ENCODE measurements around the gene METTL23.
"Not testable (repeated sequence)": the region's sequence is repeated elsewhere in the genome, so short reads cannot be mapped to it uniquely, and the experiment has no call there.

Gene METTL23

DNA sequence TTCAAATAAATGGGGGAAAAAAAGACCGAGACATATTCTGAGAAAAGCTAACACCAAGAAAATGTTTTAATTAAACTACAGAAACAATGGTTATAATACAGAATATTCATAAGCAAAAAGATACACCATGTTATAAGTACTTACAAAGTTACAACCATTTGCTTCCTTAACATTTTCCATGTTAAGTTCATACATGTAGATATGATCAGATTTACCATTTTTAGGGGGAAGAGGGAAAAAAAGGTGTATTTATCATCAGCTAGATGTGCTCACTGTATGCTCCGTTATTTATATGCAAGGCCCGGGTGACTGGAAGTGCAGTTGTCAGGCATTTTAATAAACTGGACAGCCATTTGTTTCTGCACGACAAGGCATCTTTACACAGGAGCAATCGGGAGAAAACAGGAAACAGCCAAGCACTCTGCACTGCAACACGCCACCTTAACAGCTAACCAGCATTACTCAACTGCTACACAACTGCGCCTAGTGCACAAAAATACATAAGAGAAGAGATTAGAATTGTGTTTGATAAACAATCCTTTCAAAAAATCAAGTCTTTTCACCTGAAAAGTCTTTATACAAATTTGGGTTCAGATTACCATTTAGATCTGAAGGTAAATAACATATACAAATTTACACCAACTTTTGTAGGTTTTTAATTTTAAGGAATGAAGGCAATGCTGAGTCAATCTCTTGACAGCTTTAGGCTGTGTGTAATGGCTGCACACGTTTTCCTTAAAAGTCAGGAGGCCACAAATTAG lies 7.6 kb downstream of the METTL23 start:
- DNase-seq (ENCODE audit: low spot score): peak; percentile 37

DNA sequence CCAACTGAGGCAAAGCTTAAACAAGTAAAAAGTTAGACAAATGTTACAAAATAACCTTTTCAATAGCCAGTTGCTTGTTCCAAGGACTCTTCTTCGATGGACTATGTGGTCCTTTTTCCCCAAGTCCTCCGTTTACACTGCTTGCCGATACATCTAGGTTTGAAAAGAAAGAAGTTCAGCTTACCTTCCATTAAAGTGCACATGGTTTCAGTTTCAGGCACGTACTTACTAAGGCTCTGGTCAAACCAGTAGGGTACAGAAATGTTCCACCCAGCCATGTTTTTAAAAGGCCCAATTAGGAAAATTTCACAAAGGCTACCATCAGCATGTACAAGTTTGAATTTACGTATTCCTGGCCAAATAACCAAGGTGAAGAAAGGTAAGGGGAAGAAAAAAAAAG lies 8.4 kb downstream of the METTL23 start:
- peak; percentile 32 for DNase-seq (ENCODE audit: low spot score)

DNA sequence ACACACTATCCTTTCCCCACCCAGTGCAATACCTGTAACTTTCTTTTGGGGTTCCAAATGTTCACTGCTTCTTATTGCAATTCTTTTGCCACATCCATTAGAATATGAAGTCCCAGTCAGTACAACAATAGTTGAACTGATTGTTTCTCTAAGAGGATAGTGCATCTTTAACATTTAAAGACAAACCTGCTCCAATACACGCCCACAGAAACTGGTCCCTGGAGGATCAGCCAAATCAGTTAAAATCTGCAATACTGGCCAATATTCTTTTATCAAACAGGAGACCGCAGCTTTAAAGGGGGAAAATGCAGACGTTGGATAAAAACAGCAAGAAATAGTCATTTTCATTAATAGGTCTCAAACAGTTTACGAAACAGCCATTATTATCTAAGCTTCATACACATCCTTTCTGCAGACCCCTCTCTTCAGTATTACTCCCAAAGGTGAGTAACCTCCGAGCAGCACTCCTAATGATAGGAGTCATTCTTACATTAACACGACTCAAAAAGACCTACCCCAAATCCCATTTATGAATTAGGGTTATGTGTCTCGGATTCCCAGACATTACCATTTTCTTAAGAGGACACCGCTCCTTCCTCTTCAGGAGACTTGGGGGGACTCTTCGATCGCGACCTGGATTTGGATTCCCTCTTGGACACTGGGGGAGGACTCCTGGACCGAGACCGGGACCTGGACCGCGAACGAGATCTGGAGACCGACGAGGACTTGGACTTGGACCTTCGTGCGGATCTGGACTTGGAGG lies 9.1 kb downstream of the METTL23 start:
- no peak for DNase-seq (ENCODE audit: low spot score)

DNA sequence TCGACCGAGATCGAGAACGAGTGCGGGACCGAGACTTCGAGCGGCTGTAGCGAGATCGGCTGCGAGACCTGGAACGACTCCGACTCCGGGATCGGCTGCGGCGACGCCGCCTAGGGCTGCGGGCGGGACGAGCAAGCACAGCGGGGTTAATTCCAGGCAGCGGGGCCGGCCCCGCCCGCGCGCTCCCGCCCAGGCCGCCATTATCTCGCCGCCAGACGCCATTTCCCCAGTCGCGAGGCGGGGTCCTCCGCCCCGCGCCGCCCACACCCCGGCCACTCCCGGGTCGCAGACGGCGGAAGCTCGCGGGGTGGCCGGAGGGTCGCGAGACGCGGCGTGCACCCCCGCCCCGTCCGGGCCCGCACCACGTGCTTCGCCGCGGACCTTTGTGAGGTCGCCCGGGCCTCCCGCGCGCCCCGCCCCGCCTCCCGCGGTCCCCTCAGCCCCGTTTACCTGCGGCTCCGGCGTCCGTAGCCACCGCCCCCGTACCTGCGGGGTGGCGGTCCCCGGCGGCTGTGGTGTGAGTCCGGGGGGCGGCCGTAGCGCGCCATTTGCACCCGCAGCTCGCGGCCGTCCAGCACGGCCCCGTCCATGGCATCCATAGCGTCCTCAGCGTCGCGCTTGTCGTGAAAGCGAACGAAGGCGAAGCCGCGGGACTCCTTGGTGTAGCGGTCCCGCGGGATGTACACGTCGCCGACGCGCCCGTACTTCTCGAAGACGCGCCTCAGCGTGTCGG lies 9.9 kb downstream of the METTL23 start:
- DNase-seq (ENCODE audit: low spot score): peak; percentile 71

DNA sequence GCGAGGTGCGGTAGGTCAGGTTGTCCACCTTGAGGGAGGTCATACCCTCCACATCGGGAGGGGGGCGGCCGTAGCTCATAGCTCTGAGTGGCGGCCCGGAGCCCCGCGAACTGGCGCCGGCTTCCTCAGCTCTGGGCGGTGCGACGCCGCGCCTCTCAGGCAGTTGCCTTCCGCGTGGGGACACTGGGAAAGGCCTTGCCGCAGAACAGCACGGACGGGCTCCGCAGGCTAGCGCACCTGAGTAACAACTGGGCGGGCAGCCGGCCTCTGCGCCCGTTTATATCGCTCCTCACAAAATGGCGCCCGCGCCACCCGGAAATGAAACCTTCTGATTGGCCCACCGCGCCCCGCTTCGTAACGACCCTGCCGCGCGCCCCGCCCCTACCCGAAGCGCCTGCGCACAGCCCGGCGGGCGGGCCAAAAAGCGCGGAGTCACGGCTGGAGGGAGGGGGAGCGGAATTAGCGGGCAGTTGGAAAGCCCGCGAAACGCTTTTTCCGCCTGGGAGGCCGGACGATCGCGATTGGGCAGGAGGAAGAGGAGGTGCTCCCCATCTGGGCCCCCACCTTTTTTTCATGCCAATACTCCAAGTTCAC lies 10.5 kb downstream of the METTL23 start, which contains the start of gene SRSF2:
TSS of gene SRSF2 (minus strand) at position 250 of the 594 bp plus-strand sequence. CDS start at position 79, 171 bp downstream.
- peak; percentile 99 for DNase-seq (ENCODE audit: low spot score)

DNA sequence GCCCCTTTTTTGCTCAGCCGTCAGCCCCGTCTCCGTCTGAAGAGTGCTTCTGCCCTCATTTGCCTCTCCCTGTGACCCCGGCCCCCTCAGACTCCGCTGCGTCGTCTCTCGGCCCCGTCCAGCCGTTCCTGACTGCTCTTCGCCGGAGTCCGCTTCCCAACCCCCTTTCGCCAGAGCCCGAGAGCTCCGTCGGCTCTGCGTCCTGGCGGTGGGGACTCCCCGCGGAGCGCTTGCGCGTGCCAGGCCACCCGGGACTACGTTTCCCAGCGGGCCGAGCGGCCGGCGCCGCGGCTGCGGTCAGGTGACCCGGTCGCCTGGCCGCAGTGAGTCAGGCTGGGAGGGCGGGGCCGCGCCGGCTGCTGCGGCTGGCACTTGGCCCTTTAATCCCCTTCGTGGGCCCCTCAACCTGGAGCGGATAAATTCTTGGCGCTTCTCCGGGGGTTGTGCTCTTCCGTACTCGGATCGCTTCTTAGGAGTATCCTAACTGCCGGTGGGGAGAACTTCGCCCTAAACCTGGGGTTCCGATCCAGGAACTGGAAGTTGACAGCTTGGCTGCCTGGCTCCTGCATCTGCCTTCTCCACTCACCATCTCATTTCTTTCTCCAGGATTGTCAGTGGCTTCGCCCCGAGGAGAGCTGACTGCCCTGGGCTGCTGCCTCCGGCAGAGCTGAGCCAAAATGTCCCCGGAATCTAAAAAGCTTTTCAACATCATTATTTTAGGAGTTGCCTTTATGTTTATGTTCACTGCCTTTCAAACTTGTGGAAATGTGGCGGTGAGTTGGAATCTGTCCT lies 11.2 kb downstream of the METTL23 start, which contains the start of gene MFSD11:
TSS of gene MFSD11 (plus strand) at position 444 of the 792 bp plus-strand sequence. CDS start at position 678, 234 bp downstream.
- peak; percentile 92 for DNase-seq (ENCODE audit: low spot score)

DNA sequence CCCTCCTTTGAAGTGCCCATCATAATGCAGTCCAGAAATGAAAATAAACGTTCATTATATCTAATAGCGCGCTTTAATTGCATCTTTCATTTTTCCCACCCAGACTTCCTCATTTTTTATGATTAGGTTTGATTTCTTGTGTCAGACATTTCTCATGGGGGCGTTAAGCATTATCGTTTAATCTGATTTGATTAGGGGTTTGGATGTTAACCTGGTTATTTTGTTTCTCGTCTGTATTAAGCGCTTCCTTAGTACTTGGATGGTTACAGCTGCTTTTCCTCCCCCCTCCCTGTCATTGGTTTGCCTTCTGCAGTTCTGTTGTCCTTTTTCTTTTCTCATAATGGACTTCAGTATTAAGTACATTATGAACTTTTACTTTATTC lies 11.8 kb downstream of the METTL23 start:
- no peak for DNase-seq (ENCODE audit: low spot score)

DNA sequence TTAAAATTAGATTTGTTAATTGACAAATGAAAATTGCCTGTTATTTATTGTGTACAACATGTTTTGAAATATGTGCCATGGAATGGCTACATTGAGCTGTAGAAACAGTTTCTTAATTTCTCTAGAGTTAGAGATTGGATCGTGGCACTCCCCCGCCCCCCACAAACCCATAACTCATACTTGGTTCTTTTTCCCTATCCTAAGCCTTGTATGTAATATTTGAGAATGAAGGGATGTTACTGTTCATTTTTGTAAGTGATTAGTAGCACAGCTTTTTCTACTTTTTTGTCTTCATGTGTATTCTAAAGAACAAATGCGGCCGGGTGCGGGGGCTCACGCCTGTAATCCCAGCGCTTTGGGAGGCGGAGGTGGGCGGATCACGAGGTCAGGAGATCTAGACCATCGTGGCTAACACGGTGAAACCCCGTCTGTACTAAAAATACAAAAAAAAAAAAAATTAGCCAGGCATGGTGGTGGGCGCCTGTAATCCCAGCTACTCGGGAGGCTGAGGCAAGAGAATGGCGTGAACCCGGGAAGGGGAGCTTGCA lies 13.0 kb downstream of the METTL23 start:
- not testable (repeated sequence) for DNase-seq (ENCODE audit: low spot score)

DNA sequence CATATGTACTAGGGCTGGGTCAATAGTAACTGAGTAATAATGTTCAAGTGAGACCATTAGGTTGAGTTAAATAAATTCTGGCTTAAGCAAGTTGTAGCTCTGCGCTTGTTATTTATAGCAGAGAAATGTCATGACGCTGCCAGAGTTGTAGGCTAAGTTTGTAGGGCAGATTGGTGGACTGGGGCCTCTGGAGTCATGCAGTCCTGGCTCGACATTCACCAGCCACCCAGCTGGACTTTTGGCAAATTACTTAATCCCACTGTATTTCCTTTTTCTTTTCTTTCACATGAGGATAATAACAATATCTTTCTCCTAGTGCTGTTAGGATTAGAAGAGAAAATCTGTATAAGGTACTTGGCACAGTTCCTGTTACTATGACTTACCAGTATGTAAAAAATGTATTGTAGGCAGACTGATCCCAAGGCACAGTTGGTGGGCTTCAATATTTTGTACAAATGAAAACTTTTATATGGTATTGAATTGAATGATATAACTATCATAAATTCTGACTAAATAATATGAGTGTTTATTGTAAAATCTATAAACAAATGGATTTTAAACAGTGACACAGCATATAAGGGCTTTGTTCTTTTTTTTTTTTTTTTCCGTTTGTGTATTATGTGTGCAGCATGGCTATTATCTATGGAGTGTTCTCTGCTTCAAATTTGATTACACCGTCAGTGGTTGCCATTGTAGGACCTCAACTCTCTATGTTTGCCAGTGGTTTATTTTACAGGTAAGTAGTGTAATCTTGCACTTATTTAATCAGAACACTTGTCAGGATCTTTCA lies 13.9 kb downstream of the METTL23 start:
- DNase-seq (ENCODE audit: low spot score): no peak

DNA sequence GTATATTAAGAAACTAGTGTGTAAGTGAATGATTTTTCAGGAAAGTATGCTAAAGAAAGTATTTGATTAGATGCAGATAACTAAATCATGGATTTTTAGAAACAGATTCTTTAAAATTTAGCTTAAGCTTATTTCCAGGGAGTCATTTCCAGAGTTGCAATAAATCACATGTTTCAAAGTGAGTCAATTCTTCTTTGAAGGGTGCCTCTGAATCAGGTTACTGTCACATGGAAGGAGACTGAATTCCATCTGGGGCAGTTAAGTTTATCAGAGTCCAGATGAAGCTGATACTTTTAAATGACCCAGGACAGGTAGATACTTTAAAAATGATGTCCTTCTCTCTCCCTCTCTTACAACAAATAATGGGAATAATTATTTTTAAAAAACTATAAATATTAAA lies 16.3 kb downstream of the METTL23 start:
- DNase-seq (ENCODE audit: low spot score): no peak

DNA sequence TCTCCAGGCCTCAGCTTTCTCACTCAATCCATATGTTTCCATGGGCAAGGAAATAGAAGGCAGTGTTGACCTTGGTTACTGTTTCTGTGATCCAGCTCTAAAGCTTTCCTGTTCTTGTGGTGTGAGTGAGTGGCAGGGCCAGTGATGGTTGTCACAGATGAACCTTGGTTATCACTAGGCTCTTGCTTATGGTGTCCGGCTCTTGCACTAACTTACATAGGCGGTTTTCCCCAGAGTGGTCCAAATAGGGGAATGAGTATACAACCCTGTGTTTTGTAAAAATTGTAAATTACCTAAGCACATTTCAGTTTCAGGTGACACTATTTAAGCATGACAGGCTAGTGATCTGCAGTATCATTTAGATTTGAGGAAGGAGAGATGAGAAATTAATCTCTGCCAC lies 18.1 kb downstream of the METTL23 start:
- DNase-seq (ENCODE audit: low spot score): no peak

DNA sequence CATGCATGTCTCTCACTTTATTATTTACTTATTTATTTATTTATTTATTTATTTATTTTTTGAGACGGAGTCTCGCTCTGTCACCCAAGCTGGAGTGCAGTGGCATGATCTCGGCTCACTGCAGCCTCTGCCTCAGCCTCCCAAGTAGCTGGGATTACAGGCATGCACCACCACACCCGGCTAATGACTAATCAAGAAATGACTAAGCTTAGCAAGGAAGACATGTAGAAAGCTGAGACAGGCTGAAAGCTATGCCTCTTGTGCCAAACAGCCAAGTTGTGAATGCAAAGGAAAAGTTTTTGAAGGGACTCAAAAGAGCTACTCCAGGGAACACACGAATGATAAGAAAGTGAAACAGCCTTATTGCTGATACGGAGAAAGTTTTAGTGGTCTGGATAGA lies 19.1 kb downstream of the METTL23 start:
- DNase-seq (ENCODE audit: low spot score): not testable (repeated sequence)

DNA sequence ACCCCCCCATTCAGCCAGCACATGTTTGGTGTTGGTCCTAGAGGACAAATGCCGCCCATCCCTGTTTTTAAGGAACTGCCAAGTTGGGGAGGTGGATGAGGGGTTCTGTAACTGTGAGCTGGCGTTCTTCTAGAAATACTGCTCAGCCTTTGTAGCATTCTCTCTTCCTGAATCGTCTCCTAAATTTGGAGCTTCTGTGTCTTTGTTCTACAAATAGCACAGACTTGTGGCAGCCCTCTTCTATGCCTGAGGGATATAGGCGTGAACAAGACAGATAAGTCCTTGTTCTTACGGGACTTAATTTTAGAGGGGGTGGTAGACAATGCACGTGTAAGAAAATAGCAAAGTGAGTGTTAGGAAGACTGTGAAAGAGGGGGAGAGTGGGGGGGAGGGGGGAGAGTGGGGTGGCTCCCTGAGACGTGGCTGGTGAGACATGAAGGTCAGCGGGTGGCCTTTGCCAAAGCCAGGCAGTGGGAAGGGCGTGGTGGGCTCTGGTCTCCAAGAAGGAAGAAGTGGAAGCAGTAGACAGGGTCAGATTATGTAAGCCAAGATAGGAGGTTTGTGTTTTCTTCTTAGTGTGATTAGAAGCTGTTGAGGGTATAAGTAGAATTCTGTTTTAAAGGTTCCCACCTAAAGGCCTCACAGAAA lies 21.2 kb downstream of the METTL23 start:
- no peak for DNase-seq (ENCODE audit: low spot score)

DNA sequence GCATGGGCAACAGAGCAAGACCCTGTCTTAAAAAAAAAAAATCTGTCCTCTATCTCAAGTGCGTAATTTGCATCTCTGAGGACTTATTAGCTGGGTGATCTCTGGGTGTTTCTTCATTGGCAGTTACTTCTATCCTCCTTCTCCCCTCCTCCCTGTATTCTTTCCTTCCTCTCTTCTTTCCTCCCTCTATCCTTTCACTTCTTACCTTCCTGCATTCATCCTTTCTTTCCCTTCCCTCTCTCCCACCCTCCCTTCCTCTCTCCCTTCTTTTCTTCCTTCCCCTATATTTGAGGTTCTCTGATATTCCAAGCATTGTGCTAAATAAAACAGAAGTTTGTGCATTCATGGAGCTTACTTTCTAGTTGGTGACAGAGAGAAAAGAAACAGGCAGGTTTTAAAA lies 22.0 kb downstream of the METTL23 start:
- DNase-seq (ENCODE audit: low spot score): no peak

DNA sequence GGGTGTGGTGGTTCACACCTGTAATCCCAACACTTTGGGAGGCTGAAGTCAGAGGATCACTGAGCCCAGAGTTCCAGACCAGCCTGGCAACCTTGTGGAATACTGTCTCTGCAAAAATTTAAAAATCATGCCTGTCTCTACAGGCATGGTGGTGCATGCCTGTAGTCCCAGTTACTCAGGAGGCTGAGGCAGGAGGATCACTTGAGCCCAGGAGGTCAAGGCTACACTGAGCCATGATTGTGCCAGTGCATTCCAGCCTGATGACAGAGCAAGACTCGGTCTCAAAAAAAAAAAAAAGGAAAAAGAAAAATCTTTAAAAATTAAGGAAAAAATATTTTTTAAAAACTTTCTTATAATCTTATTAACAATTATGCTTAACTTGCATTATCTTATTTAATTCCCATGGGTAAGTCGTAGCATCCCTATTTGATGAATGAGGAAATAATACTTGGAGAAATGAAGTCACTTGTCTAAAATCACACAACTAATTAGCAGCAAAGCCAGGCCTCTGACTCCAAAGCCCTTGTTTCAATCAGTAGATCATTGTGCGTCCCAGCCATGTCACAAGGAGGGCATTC lies 24.9 kb downstream of the METTL23 start:
- no peak for DNase-seq (ENCODE audit: low spot score)

DNA sequence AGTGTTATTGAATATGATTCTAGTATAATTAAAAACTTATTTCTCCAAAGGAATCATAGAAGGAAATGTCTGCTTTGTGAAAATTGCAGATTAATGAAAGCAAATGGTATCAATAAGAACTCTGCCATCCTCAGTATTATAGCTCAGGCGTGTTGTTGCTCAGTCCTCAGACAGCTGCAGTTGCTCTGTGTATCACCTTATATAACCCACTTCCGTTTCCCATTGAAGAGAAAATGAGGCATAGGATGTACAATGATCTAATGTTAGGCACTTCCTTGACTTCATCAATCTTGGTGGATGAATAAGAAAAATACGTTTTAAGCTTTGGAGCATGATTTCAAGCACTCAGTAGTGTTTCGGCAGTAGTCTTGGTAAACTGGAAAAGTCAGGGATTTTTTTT lies 25.4 kb downstream of the METTL23 start:
- DNase-seq (ENCODE audit: low spot score): peak; percentile 65

DNA sequence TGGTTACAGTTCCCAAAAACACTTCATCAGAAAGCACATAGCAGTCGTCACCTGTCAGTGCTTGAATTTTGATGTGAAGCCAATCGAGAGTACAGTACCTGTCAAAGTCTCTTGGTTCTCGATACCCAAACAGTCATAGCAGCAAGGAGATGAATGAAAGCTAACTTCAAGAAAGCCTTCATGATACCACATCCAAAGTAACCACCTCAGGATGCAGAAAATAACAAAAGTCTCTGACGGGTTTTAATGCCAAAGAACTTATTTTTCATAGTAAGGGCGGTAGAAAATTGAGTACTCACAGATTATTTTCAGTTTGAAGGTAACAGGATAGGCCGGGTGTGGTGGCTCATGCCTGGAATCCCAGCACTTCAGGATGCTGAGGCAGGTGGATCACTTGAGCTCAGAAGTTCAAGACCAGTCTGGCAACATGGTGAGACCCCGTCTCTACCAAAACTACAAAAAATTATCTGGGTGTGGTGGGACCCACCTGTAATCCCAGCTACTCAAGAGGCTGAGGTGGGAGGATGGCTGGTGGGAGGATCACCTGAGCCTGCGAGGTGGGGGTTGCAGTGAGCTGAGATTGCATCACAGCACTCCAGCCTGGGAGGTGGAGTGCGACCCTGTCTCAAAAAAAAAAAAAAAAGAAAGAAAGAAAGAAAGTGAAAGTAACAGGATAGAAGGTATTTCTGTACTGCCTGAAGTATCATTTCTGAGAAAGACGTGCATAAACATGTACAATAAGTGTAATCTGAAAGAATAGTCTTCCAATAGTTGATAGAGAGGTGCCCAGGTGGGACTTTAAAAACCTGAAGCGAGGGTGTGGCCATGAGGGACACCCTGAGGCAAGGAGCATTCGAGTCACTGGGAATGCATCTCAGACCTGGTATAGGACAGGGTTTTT lies 26.7 kb downstream of the METTL23 start:
- peak; percentile 59 for DNase-seq (ENCODE audit: low spot score)

DNA sequence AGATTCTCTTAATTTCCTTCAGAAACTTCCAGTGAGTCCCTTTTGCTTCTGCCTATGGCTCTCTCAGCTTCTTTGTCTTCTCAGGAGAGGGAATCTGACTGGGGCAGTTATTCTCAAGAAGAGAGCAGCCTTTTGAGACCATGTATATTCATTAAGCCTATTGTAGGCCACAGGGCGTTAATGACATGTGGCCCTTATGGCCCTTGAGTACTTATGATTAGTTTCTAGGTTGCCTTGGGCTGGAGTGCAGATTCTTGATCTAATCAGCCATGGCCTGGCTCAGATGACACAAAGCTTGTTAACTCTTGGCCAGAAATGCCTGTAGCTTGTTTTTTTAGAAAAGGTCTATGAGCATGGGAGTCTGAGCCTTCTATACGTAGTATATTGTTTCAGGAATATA lies 28.6 kb downstream of the METTL23 start:
- DNase-seq (ENCODE audit: low spot score): no peak
